Right cardiac atrium (tissue), 5 donors: Measurements from ENCODE around the gene CCDC136. TPM values are rescaled to one million over a fixed set of nuclear protein-coding genes. Genes with fewer than 3 reads are reported as not detected.
A peak's percentile ranks its signal among the peaks of the same experiment; 100 is the strongest.

Experiments used
- ATAC-seq, 2 donors: fragments of 200-7000 bp; cut with Tn5 transposase; one replicate each; pipeline versions ENCODE4 v1.8.0 to v1.9.1; 2020; ENCODE audit warnings: moderate library complexity in 2 of 2, mild to moderate bottlenecking in 1 of 2
- DNase-seq, 3 donors: peaks; one replicate each; pipeline ENCODE4 v3.0.0-alpha.2; 2020
- H3K27ac ChIP-seq: one replicate; pipeline ENCODE4 v1.5.1; 2013; ENCODE audit warnings: mild to moderate bottlenecking, low read length, control low read depth, moderate library complexity
- H3K27me3 ChIP-seq: one replicate; pipeline ENCODE4 v1.6.1; 2013; ENCODE audit not compliant: control insufficient read depth, insufficient read depth
- H3K4me1 ChIP-seq: one replicate; pipeline ENCODE4 v1.6.1; 2013; ENCODE audit warnings: low read length; ENCODE audit not compliant: control insufficient read depth, insufficient read depth
- H3K4me3 ChIP-seq: one replicate; pipeline ENCODE4 v1.5.1; 2013; ENCODE audit warnings: low read length, control low read depth
- H3K9me3 ChIP-seq: one replicate; pipeline ENCODE4 v1.6.1; 2013; ENCODE audit warnings: low read length; ENCODE audit not compliant: control insufficient read depth
- WGBS: extraction: QIAGEN DNeasy Blood & Tissue Kit; methylation state at CpG from one replicate; pipeline ENCODE4 v1.1.7; 2013; 5-methylcytosine and 5-hydroxymethylcytosine counted together
- intact Hi-C, 4 donors: fragments of 100-400 bp; cut with DNase I; formaldehyde crosslinking; loops; one replicate each; pipeline versions ENCODE4 v1.11.0 to v1.14.0; 2022 to 2023
- polyA plus RNA-seq: library from polyadenylated mRNA; stranded (reverse); fragments of 200-250 nt; gene quantifications from one replicate; pipeline ENCODE4 v1.2.3, GENCODE V29; 2013
- total RNA-seq, 4 donors: library from RNA; stranded (reverse); fragmentation: NEBNext Ultra II Directional; extraction: Animal tissue kit (Norgen Biotek cat#: 25700); gene quantifications; one replicate each; pipeline ENCODE4 v1.2.1, GENCODE V29; 2021
- donor health status: healthy with polysubstance abuse.
- donor health status: DM: no; HTN: yes; CAD: no.
- donor health status: DM: no; HTN: no; CAD: no.
- donor health status: DM: no; HTN: yes; CAD: no; lungs with severe emphysema.
- donor health status: DM: yes; HTN: yes; CAD: no.

CCDC136 gene
- total and polyA plus RNA-seq, 5 donors, result 2.5 to 6.9 (median 5.7) TPM

DNA sequence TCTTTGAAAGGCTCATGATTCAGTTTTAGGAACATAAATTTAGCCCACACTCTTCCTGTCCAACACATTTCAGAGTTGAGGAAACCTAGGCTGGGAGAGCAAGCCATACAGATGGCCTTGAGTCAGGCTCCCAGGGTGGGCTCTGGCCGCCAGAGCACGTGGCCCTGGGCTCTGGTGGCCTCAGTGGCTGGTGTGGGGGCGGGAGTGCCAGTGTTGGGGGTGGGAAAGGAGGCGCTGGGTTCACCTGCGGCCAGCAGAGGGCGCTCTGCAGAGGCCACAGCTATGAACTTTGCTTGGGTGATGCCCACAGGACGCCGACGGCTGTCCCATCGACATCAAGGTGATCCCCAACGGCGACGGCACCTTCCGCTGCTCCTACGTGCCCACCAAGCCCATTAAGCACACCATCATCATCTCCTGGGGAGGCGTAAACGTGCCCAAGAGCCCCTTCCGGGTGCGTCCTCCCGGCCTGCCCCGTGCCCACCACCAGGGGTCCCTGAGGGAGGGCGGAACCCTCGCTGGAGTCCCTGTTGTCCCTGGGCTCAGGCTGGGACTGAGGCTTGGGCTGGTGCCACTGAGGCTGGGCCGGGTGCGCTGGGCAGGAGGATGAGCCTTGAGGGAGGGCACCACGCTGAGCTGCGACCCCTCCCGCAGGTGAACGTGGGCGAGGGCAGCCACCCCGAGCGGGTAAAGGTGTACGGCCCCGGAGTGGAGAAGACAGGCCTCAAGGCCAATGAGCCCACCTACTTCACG is 50.3 kb downstream of the CCDC136 start:
- Histone ChIP-seq H3K27ac (no peak overlapping the region), H3K9me3 (no peaks in the 10 kb centered on the region), H3K4me3 (no peak overlapping the region), H3K27me3 (no peaks in the 10 kb centered on the region), H3K4me1 (no peaks in the 10 kb centered on the region)
- intact Hi-C loops, result no loop called here
- DNase-seq, result peak; percentile 36 to 79 (median 75)
- WGBS, result 63% methylated on average over 35 of the region's 35 CpGs
- peak; percentile 7 to 12 for ATAC-seq

- H3K27ac ChIP-seq, result no peak overlapping the region
- H3K4me1 ChIP-seq, result no peaks in the 10 kb centered on the region
- no peak overlapping the region for H3K4me3 ChIP-seq
- ATAC-seq (no peak), DNase-seq (peak; percentile 12 to 56 (median 22))
- WGBS, result 90% methylated on average over 38 of the region's 38 CpGs
- no peaks in the 10 kb centered on the region for H3K27me3 ChIP-seq
- intact Hi-C loops, result no loop called here
- H3K9me3 ChIP-seq, result no peaks in the 10 kb centered on the region
Observed at GRCh38 chr7:128842674-128843641, 51.2 kb downstream of the CCDC136 start.

DNA sequence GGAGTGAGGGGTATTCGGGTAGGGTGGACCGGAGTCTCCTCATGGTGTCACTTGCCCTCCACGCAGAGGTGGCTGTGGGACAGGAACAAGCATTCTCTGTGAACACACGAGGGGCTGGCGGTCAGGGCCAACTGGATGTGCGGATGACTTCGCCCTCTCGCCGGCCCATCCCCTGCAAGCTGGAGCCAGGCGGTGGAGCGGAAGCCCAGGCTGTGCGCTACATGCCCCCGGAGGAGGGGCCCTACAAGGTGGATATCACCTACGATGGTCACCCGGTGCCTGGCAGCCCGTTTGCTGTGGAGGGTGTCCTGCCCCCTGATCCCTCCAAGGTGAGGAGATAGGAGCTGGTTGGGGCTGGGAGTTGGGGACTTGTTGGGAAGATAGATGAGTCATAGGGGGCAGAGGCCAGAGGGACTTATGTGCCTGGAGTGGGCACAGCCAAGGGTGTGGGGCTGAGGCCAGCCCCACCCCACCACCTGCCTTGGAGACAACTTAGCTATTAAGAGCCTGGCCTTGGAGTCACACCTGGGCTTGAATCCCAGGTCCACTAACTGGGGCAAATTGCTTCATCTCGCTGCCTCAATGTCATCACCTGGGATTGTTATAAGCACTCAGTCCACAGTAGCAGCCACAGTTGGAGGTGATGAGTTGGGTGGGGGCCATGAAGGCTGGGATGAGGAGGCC is 52.3 kb downstream of the CCDC136 start:
- DNase-seq (peak; percentile 7 to 52 (median 25)), ATAC-seq (no peak)
- H3K27ac ChIP-seq, result no peak overlapping the region
- H3K4me1 ChIP-seq, result no peaks in the 10 kb centered on the region
- H3K9me3 ChIP-seq, result no peaks in the 10 kb centered on the region
- no peaks in the 10 kb centered on the region for H3K27me3 ChIP-seq
- 87% methylated on average over 17 of the region's 17 CpGs for WGBS
- intact Hi-C loops, result no loop called here
- no peak overlapping the region for H3K4me3 ChIP-seq

DNA sequence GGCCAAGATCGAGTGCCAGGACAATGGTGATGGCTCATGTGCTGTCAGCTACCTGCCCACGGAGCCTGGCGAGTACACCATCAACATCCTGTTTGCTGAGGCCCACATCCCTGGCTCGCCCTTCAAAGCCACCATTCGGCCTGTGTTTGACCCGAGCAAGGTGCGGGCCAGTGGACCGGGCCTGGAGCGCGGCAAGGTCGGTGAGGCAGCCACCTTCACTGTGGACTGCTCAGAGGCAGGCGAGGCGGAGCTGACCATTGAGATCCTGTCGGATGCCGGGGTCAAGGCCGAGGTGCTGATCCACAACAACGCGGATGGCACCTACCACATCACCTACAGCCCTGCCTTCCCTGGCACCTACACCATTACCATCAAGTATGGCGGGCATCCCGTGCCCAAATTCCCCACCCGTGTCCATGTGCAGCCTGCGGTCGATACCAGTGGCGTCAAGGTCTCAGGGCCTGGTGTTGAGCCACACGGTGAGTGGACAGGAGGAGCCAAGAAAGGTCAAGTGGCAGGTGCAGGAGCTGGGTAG is 53.1 kb downstream of the CCDC136 start:
- ATAC-seq (no peak), DNase-seq (peak; percentile 8 to 56 (median 30))
- H3K4me3 ChIP-seq, result no peak overlapping the region
- no peaks in the 10 kb centered on the region for H3K4me1 ChIP-seq
- intact Hi-C loops, result no loop called here
- WGBS, result 91% methylated on average over 25 of the region's 25 CpGs
- H3K27me3 ChIP-seq, result no peaks in the 10 kb centered on the region
- H3K27ac ChIP-seq, result no peak overlapping the region
- no peaks in the 10 kb centered on the region for H3K9me3 ChIP-seq

GRCh38 chr7:128845475-128845874 is 53.7 kb downstream of the CCDC136 start:
- Histone ChIP-seq H3K9me3 (no peaks in the 10 kb centered on the region), H3K27me3 (no peaks in the 10 kb centered on the region), H3K4me1 (no peaks in the 10 kb centered on the region), H3K4me3 (no peak overlapping the region), H3K27ac (no peak overlapping the region)
- no peak for ATAC-seq
- WGBS, result 83% methylated on average over 5 of the region's 5 CpGs
- peak; percentile 6 to 23 (median 15) for DNase-seq
- intact Hi-C loops, result no loop called here

DNA sequence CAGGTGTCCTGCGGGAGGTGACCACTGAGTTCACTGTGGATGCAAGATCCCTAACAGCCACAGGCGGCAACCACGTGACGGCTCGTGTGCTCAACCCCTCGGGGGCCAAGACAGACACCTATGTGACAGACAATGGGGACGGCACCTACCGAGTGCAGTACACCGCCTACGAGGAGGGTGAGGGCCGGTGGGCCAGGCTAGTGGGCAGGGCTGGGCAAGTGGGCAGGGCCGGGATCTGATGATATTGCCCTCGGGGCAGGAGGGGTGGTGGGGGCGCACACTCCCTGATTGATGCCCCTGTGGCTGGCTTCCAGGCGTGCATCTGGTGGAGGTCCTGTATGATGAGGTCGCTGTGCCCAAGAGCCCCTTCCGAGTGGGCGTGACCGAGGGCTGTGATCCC is 54.2 kb downstream of the CCDC136 start:
- WGBS, result 82% methylated on average over 19 of the region's 19 CpGs
- H3K4me3 ChIP-seq, result no peak overlapping the region
- no peak overlapping the region for H3K27ac ChIP-seq
- no peak for ATAC-seq
- intact Hi-C loops, result no loop called here
- DNase-seq, result peak in 2 of 3 donors; percentile 41 to 59
- H3K4me1 ChIP-seq, result no peaks in the 10 kb centered on the region
- H3K9me3 ChIP-seq, result no peaks in the 10 kb centered on the region
- H3K27me3 ChIP-seq, result no peaks in the 10 kb centered on the region

- ATAC-seq (no peak), DNase-seq (peak in 2 of 3 donors; percentile 20 to 51)
- Histone ChIP-seq H3K9me3 (no peaks in the 10 kb centered on the region), H3K27me3 (no peaks in the 10 kb centered on the region), H3K4me1 (no peaks in the 10 kb centered on the region), H3K4me3 (no peak overlapping the region), H3K27ac (no peak overlapping the region)
- 84% methylated on average over 14 of the region's 14 CpGs for WGBS
- intact Hi-C loops, result no loop called here
Observed at GRCh38 chr7:128846781-128847444, 55.1 kb downstream of the CCDC136 start.

DNA sequence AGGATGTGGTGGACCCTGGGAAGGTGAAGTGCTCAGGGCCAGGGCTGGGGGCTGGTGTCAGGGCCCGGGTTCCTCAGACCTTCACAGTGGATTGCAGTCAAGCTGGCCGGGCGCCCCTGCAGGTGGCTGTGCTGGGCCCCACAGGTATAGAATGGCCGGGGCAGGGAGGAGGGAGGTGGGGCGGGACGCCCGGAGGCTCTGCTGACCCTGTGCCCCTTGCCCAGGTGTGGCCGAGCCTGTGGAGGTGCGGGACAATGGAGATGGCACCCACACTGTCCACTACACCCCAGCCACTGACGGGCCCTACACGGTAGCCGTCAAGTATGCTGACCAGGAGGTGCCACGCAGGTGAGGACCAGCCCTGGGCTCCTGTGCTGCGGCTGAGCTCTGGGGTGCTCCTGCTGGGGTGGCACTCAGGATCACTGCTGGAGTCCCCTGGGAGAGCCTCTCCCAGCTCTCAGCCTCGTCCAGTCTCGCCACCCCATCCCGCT is 56.0 kb downstream of the CCDC136 start:
- Histone ChIP-seq H3K4me3 (no peak overlapping the region), H3K9me3 (no peaks in the 10 kb centered on the region), H3K27me3 (no peaks in the 10 kb centered on the region), H3K4me1 (no peaks in the 10 kb centered on the region), H3K27ac (no peak overlapping the region)
- DNase-seq (peak in 2 of 3 donors; percentile 44 to 51), ATAC-seq (peak in 1 of 2 donors; percentile 3)
- intact Hi-C loops, result no loop called here
- WGBS, result 92% methylated on average over 17 of the region's 17 CpGs

DNA sequence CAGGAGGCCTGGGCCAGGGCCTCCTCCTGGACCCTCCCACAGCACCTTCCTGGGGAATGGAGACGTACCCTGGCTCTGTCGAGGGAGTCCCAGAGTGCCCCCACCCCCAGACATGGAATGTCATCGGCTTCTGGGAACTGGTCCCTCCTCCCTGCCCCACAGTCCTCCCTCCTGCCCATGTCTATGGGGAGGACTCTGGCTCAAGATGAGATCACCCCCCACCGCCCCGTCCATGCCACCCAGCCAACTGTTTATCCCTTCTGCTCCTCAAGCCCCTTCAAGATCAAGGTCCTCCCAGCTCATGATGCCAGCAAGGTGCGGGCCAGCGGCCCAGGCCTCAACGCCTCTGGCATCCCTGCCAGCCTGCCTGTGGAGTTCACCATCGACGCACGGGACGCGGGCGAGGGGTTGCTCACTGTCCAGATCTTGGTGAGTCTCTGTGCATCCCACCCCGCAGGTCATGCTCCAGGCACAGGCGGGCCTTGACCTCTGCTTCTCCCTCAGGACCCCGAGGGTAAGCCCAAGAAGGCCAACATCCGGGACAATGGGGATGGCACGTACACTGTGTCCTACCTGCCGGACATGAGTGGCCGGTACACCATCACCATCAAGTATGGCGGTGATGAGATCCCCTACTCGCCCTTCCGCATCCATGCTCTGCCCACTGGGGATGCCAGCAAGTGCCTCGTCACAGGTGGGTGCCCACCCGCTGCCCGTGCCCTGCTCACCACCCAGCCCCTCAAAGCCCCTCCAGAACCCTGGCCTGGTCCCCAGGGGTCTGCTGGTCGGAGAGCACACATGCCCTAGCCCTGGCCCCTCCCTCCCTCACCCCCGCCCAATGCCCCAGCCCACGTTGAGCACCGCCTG is 56.8 kb downstream of the CCDC136 start:
- Histone ChIP-seq H3K4me1 (no peaks in the 10 kb centered on the region), H3K27me3 (no peaks in the 10 kb centered on the region), H3K4me3 (no peak overlapping the region), H3K27ac (no peak overlapping the region), H3K9me3 (no peaks in the 10 kb centered on the region)
- DNase-seq (peak in 2 of 3 donors; percentile 31 to 45), ATAC-seq (no peak)
- intact Hi-C loops, result no loop called here
- WGBS, result 91% methylated on average over 31 of the region's 31 CpGs
